HG03196 (cell line): Measurements from ENCODE around the gene WNT1.

ENCODE experiments used
- ATAC-seq: cut with Tn5 transposase; IDR thresholded peaks from one replicate; pipeline ENCODE4 v1.9.1; 2021; ENCODE audit not compliant: unreplicated experiment

WNT1 gene

GRCh38 chr12:48999371-49000131 lies 21.4 kb downstream of the WNT1 start, which contains the start of gene DDN:
TSS of gene DDN (minus strand) at chr12:48999375. CDS start at chr12:48999287, 88 bp downstream.
- ATAC-seq = no peak

- no peak for ATAC-seq
Measured at GRCh38 chr12:49000346-49000745, 22.2 kb downstream of the WNT1 start.

- ATAC-seq = no peak
Measured at GRCh38 chr12:49008943-49009342, 30.8 kb downstream of the WNT1 start.

GRCh38 chr12:49010092-49010668 lies 32.1 kb downstream of the WNT1 start:
- no peak for ATAC-seq

GRCh38 chr12:49012739-49013138 lies 34.6 kb downstream of the WNT1 start:
- no peak for ATAC-seq

- no peak for ATAC-seq
Measured at GRCh38 chr12:49013428-49013827, 35.3 kb downstream of the WNT1 start.

- no peak for ATAC-seq
Measured at GRCh38 chr12:49014547-49014946, 36.4 kb downstream of the WNT1 start.

- ATAC-seq = no peak
Measured at GRCh38 chr12:49015196-49015595, 37.1 kb downstream of the WNT1 start.

- peak; percentile 9 for ATAC-seq
Measured at GRCh38 chr12:49017891-49018260, 39.8 kb downstream of the WNT1 start.

GRCh38 chr12:49018261-49019119 lies 40.4 kb downstream of the WNT1 start, which contains the start of gene PRKAG1:
TSS of gene PRKAG1 (minus strand) at chr12:49018776. CDS start at chr12:49018740, 36 bp downstream.
- ATAC-seq = peak; percentile 90

- ATAC-seq = peak; percentile 7
Measured at GRCh38 chr12:49019120-49019430, 41.0 kb downstream of the WNT1 start.

GRCh38 chr12:49019443-49020324 lies 41.6 kb downstream of the WNT1 start:
- no peak for ATAC-seq

GRCh38 chr12:49020441-49020840 lies 42.3 kb downstream of the WNT1 start:
- no peak for ATAC-seq

- ATAC-seq = no peak
Measured at GRCh38 chr12:49021292-49021915, 43.3 kb downstream of the WNT1 start.

GRCh38 chr12:49022558-49023178 lies 44.5 kb downstream of the WNT1 start:
- no peak for ATAC-seq

- ATAC-seq = no peak
Measured at GRCh38 chr12:49023812-49024211, 45.7 kb downstream of the WNT1 start.

GRCh38 chr12:49024543-49024942 lies 46.4 kb downstream of the WNT1 start:
- no peak for ATAC-seq

- ATAC-seq = no peak
Measured at GRCh38 chr12:49025463-49025862, 47.3 kb downstream of the WNT1 start.

GRCh38 chr12:49026101-49026500 lies 48.0 kb downstream of the WNT1 start:
- ATAC-seq = no peak
